Measurements from ENCODE around the gene ANKRD13B. TPM values are rescaled to one million over a fixed set of nuclear protein-coding genes. Genes with fewer than 3 reads are reported as not detected.

The ANKRD13B gene
- total RNA-seq, 1 experiment from 2014 or later: 31.4 TPM

- BruUV-seq (replicated peaks): no TSS peak
- POLR2A ChIA-PET: no interaction called here
Measured at GRCh38 chr17:29569245-29569950, 23.5 kb upstream of the ANKRD13B start.

GRCh38 chr17:29570521-29570920, 22.4 kb upstream of the ANKRD13B start:
- no peak for TF ChIP-seq POLR2AphosphoS5 (IDR thresholded peaks at IDR 0.05; ENCODE audit: low read depth, low read length)
- no peak for TF ChIP-seq SIN3A (IDR thresholded peaks at IDR 0.05; ENCODE audit: borderline replicate concordance, insufficient read depth, low read depth, low read length)
- TF ChIP-seq TCF7L2 (IDR thresholded peaks at IDR 0.05; ENCODE audit: low read depth, low read length): no peak
- TF ChIP-seq, protein P1, sequence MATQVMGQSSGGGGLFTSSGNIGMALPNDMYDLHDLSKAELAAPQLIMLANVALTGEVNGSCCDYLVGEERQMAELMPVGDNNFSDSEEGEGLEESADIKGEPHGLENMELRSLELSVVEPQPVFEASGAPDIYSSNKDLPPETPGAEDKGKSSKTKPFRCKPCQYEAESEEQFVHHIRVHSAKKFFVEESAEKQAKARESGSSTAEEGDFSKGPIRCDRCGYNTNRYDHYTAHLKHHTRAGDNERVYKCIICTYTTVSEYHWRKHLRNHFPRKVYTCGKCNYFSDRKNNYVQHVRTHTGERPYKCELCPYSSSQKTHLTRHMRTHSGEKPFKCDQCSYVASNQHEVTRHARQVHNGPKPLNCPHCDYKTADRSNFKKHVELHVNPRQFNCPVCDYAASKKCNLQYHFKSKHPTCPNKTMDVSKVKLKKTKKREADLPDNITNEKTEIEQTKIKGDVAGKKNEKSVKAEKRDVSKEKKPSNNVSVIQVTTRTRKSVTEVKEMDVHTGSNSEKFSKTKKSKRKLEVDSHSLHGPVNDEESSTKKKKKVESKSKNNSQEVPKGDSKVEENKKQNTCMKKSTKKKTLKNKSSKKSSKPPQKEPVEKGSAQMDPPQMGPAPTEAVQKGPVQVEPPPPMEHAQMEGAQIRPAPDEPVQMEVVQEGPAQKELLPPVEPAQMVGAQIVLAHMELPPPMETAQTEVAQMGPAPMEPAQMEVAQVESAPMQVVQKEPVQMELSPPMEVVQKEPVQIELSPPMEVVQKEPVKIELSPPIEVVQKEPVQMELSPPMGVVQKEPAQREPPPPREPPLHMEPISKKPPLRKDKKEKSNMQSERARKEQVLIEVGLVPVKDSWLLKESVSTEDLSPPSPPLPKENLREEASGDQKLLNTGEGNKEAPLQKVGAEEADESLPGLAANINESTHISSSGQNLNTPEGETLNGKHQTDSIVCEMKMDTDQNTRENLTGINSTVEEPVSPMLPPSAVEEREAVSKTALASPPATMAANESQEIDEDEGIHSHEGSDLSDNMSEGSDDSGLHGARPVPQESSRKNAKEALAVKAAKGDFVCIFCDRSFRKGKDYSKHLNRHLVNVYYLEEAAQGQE (IDR thresholded peaks at IDR 0.05; ENCODE audit: insufficient read depth in 1 of 2, low read depth in 2 of 2, low read length in 1 of 2): no peak
- no peak for TF ChIP-seq CTCF (IDR thresholded peaks at IDR 0.05)

More at GRCh38 chr17:29569245-29569950, 23.5 kb upstream of the ANKRD13B start:
- CTCF ChIA-PET: no interaction called here
- in situ Hi-C loops (cut with HindIII; ENCODE audit: low pct_unique_long_range_greater_than_20kb, low sequenced_read_pairs): no loop called here
- intact Hi-C loops (cut with micrococcal nuclease; ENCODE audit: unreplicated experiment): no loop called here
- H3K36me3 ChIP-seq (ENCODE audit: control insufficient read depth, insufficient read depth, low read length): no peaks in the 10 kb centered on the region
- TF ChIP-seq TCF7L2 (IDR thresholded peaks at IDR 0.05; ENCODE audit: low read depth, low read length): no peak
- no peak for TF ChIP-seq POLR2AphosphoS5 (IDR thresholded peaks at IDR 0.05; ENCODE audit: low read depth, low read length)
- TF ChIP-seq SIN3A (IDR thresholded peaks at IDR 0.05; ENCODE audit: borderline replicate concordance, insufficient read depth, low read depth, low read length): no peak
- TF ChIP-seq CTCF (IDR thresholded peaks at IDR 0.05): no peak
- TF ChIP-seq, protein P1 (IDR thresholded peaks at IDR 0.05; ENCODE audit: insufficient read depth in 1 of 2, low read depth in 2 of 2, low read length in 1 of 2): no peak
- peak overlapping the region; percentile 85 for H3K27ac ChIP-seq (ENCODE audit: low read length)
- no peaks in the 10 kb centered on the region for H3K9me3 ChIP-seq (ENCODE audit: control insufficient read depth, insufficient read depth, low read depth, low read length)
- H3K4me1 ChIP-seq (ENCODE audit: control insufficient read depth, insufficient read depth, low read length): peaks cover 14% of the 10 kb centered on the region
- ATAC-seq (no peak), DNase-seq (ENCODE audit: low read depth, low spot score) (no peak)
- H3K27me3 ChIP-seq (ENCODE audit: control insufficient read depth, insufficient read depth, low read length): no peaks in the 10 kb centered on the region
- peak overlapping the region; percentile 81 to 88 for H3K4me3 ChIP-seq (ENCODE audit: low read depth in 2 of 2, low read length in 2 of 2)

More at GRCh38 chr17:29570521-29570920, 22.4 kb upstream of the ANKRD13B start:
- BruUV-seq (replicated peaks): TSS peak; percentile 73
- no peaks in the 10 kb centered on the region for H3K9me3 ChIP-seq (ENCODE audit: control insufficient read depth, insufficient read depth, low read depth, low read length)
- peaks cover 11% of the 10 kb centered on the region for H3K4me1 ChIP-seq (ENCODE audit: control insufficient read depth, insufficient read depth, low read length)
- H3K27me3 ChIP-seq (ENCODE audit: control insufficient read depth, insufficient read depth, low read length): no peaks in the 10 kb centered on the region
- H3K36me3 ChIP-seq (ENCODE audit: control insufficient read depth, insufficient read depth, low read length): no peaks in the 10 kb centered on the region
- H3K4me3 ChIP-seq (ENCODE audit: low read depth in 2 of 2, low read length in 2 of 2): no peak overlapping the region
- intact Hi-C loops (cut with micrococcal nuclease; ENCODE audit: unreplicated experiment) (no loop called here), in situ Hi-C loops (cut with HindIII; ENCODE audit: low pct_unique_long_range_greater_than_20kb, low sequenced_read_pairs) (no loop called here)
- no peak overlapping the region for H3K27ac ChIP-seq (ENCODE audit: low read length)
- no peak for DNase-seq (ENCODE audit: low read depth, low spot score)
- ATAC-seq: no peak
- ChIA-PET CTCF (no interaction called here), POLR2A (no interaction called here)
